Right lobe of liver (tissue), 4 donors: Measurements from ENCODE around the gene LCN10.

Experiments used
- POLR2A ChIP-seq: fragments of 450-650 bp; IDR thresholded peaks from one replicate; pipeline ENCODE4 v1.6.1; 2017; ENCODE audit warnings: antibody characterized with exemption, mild to moderate bottlenecking
- TF ChIP-seq, protein P1 (sequence below), 4 donors: fragments of 200-600 bp in 3 of 4; fragments of 450-650 bp in 1 of 4; IDR thresholded peaks; one replicate each; pipeline versions ENCODE4 v1.5.1 to v1.8.0; 2016 to 2022; ENCODE audit warnings: antibody characterized with exemption in 4 of 4, mild to moderate bottlenecking in 2 of 4
- donor health status: DM: no; HTN: no; CAD: no.
- donor health status: DM: no; HTN: no; CAD: no.
- donor health status: DM: no; HTN: yes; CAD: no.

GRCh38 chr9:136777359-136777758 lies 34.6 kb upstream of the LCN10 start:
- TF ChIP-seq, protein P1, sequence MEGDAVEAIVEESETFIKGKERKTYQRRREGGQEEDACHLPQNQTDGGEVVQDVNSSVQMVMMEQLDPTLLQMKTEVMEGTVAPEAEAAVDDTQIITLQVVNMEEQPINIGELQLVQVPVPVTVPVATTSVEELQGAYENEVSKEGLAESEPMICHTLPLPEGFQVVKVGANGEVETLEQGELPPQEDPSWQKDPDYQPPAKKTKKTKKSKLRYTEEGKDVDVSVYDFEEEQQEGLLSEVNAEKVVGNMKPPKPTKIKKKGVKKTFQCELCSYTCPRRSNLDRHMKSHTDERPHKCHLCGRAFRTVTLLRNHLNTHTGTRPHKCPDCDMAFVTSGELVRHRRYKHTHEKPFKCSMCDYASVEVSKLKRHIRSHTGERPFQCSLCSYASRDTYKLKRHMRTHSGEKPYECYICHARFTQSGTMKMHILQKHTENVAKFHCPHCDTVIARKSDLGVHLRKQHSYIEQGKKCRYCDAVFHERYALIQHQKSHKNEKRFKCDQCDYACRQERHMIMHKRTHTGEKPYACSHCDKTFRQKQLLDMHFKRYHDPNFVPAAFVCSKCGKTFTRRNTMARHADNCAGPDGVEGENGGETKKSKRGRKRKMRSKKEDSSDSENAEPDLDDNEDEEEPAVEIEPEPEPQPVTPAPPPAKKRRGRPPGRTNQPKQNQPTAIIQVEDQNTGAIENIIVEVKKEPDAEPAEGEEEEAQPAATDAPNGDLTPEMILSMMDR (IDR thresholded peaks at IDR 0.05), result no peak
- TF ChIP-seq POLR2A, result no peak
